ENCODE data around the gene IL25. TPM values are rescaled to one million over a fixed set of nuclear protein-coding genes. Genes with fewer than 3 reads are reported as not detected.

The IL25 gene
- total and polyA plus RNA-seq, 8 donors: not detected

DNA sequence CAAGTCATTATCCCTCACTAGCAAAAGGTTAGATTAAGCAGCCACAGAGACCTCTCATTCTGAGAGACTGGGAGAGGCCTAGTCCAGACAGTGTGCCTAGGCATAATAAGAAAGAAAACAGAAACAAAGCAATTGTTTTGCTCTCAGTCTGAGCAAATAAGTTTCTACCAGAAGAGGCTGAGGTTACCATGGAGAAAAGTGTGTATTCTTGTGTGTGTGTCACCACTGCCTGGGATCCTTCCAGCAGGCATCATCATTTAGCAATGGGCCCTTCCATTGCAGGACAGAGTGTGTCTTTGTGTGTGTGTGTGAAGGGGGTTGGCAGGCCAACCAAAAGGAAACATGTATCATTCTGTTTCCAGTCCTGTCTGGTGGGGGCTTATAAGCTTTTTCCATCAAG lies 11.3 kb upstream of the IL25 start:
- H3K4me1 ChIP-seq: no peaks in the 10 kb centered on the region
- H3K4me3 ChIP-seq: no peak overlapping the region
- H3K36me3 ChIP-seq: peaks cover 0 to 6% of the 10 kb centered on the region in 2 donors
- no peaks in the 10 kb centered on the region for H3K9me3 ChIP-seq
- peak in 1 of 4 donors; percentile 20 for DNase-seq
- peaks cover 5 to 42% of the 10 kb centered on the region in 2 donors for H3K27me3 ChIP-seq
- H3K27ac ChIP-seq: no peak overlapping the region
- intact Hi-C loops (cut with DNase I): no loop called here
- TF ChIP-seq, protein P1, sequence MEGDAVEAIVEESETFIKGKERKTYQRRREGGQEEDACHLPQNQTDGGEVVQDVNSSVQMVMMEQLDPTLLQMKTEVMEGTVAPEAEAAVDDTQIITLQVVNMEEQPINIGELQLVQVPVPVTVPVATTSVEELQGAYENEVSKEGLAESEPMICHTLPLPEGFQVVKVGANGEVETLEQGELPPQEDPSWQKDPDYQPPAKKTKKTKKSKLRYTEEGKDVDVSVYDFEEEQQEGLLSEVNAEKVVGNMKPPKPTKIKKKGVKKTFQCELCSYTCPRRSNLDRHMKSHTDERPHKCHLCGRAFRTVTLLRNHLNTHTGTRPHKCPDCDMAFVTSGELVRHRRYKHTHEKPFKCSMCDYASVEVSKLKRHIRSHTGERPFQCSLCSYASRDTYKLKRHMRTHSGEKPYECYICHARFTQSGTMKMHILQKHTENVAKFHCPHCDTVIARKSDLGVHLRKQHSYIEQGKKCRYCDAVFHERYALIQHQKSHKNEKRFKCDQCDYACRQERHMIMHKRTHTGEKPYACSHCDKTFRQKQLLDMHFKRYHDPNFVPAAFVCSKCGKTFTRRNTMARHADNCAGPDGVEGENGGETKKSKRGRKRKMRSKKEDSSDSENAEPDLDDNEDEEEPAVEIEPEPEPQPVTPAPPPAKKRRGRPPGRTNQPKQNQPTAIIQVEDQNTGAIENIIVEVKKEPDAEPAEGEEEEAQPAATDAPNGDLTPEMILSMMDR (IDR thresholded peaks at IDR 0.05): no peak
- no peak for ATAC-seq

DNA sequence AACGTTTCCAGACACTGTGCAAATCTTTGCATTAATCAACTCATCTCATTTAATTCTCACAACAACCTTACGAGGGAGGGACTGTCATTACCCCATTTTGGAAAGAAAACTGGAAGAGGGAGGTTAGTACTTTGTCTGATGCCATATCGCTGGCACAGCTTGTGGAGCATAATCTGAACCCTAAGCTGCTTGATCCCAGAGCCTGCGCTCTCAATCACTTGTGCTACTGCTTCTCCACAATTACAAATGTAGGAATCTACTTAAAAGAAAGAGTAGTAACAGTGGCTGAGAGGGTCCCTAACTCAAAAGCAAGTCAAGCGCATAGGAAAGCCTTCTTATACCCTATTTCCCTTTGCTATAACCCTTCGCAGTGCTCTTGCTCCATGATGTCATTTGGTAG lies 10.8 kb upstream of the IL25 start:
- ATAC-seq: no peak
- Histone ChIP-seq H3K36me3 (peaks cover 0 to 6% of the 10 kb centered on the region in 2 donors), H3K9me3 (no peaks in the 10 kb centered on the region), H3K4me3 (no peak overlapping the region), H3K27ac (no peak overlapping the region), H3K27me3 (peaks cover 5 to 46% of the 10 kb centered on the region in 2 donors), H3K4me1 (no peaks in the 10 kb centered on the region)
- intact Hi-C loops (cut with DNase I): no loop called here
- no peak for DNase-seq
- TF ChIP-seq, protein P1 (IDR thresholded peaks at IDR 0.05): no peak

- TF ChIP-seq, protein P1 (IDR thresholded peaks at IDR 0.05): no peak
- no peak for DNase-seq
Measured at GRCh38 chr14:23362200-23362599, 10.4 kb upstream of the IL25 start.

GRCh38 chr14:23364164-23365035 lies 8.2 kb upstream of the IL25 start:
- peak overlapping the region; percentile 43 to 48 for H3K4me3 ChIP-seq
- ATAC-seq (no peak), DNase-seq (peak in 2 of 4 donors; percentile 22 to 45)
- no peaks in the 10 kb centered on the region for H3K9me3 ChIP-seq
- TF ChIP-seq, protein P1 (IDR thresholded peaks at IDR 0.05): no peak
- peak overlapping the region; percentile 69 to 92 for H3K27ac ChIP-seq
- no peaks in the 10 kb centered on the region for H3K4me1 ChIP-seq
- no peaks in the 10 kb centered on the region for H3K36me3 ChIP-seq
- intact Hi-C loops (cut with DNase I): no loop called here
- H3K27me3 ChIP-seq: peaks cover 5 to 57% of the 10 kb centered on the region in 2 donors

More at GRCh38 chr14:23362200-23362599, 10.4 kb upstream of the IL25 start:
- Histone ChIP-seq H3K9me3 (no peaks in the 10 kb centered on the region), H3K27ac (no peak overlapping the region), H3K4me3 (no peak overlapping the region), H3K27me3 (peaks cover 5 to 50% of the 10 kb centered on the region in 2 donors), H3K4me1 (no peaks in the 10 kb centered on the region), H3K36me3 (peaks cover 0 to 3% of the 10 kb centered on the region in 2 donors)
- intact Hi-C loops (cut with DNase I): no loop called here
- ATAC-seq: no peak

DNA sequence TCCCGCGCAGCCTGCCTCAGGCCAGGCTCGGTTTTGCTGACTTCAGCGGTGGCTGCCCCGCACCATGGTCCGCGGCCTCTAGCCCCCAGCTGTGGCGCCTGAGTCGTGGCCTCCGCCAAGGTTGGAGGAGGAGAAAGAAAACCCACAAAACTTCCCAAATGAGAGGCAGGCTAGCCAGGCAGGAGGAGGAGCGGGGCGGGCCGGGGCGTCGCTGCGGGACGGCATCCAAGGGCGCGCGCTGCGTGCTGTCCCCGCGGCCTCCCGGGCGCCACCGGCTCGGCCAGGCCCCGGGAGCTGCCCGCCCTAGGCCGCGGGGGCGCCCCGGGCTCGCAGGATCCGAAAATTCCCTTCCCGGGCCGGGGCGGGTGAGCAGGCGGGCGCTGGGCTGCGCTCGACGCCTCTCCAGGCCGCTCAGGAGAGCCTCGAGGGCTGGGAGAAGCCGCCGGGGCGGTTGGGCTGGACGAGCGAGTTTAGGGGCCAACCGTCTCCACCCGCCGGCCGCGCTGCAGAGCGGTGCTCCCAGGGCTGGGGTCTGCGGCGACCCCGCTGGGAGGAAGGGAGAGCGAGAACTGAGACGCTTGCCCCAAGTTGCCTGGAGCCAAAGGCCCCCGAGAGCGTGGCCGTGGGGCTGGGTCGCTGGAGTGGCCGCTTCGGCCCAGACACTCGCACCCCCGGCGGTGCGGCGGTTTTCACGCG lies 7.4 kb upstream of the IL25 start, which contains the start of gene EFS:
Gene EFS, minus strand, starts transcription at position 137 of the 696 bp plus-strand sequence. CDS start 147 bp downstream, outside the sequence.
- H3K36me3 ChIP-seq: no peaks in the 10 kb centered on the region
- intact Hi-C loops (cut with DNase I): no loop called here
- ATAC-seq: peak; percentile 49
- H3K4me3 ChIP-seq: peak within 1 kb of the TSS; percentile 43 to 48
- H3K4me1 ChIP-seq: no peaks in the 10 kb centered on the region
- no peaks in the 10 kb centered on the region for H3K9me3 ChIP-seq
- DNase-seq: peak in 3 of 4 donors; percentile 53 to 80 (median 58)
- H3K27ac ChIP-seq: peak within 1 kb of the TSS; percentile 69 to 92
- TF ChIP-seq, protein P1 (IDR thresholded peaks at IDR 0.05): no peak
- peaks cover 5 to 57% of the 10 kb centered on the region in 2 donors for H3K27me3 ChIP-seq
